SW 1271 (cell line): ENCODE measurements around the gene NEU1.
A peak's percentile ranks its signal among the peaks of the same experiment; 100 is the strongest.
"Not testable (repeated sequence)": the region's sequence is repeated elsewhere in the genome, so short reads cannot be mapped to it uniquely, and the experiment has no call there.

Source experiments
- DNase-seq, 2 experiments: peaks; one replicate each; lab custom pipeline; 2025; lab: John Stamatoyannopoulos, UW

The NEU1 gene

DNA sequence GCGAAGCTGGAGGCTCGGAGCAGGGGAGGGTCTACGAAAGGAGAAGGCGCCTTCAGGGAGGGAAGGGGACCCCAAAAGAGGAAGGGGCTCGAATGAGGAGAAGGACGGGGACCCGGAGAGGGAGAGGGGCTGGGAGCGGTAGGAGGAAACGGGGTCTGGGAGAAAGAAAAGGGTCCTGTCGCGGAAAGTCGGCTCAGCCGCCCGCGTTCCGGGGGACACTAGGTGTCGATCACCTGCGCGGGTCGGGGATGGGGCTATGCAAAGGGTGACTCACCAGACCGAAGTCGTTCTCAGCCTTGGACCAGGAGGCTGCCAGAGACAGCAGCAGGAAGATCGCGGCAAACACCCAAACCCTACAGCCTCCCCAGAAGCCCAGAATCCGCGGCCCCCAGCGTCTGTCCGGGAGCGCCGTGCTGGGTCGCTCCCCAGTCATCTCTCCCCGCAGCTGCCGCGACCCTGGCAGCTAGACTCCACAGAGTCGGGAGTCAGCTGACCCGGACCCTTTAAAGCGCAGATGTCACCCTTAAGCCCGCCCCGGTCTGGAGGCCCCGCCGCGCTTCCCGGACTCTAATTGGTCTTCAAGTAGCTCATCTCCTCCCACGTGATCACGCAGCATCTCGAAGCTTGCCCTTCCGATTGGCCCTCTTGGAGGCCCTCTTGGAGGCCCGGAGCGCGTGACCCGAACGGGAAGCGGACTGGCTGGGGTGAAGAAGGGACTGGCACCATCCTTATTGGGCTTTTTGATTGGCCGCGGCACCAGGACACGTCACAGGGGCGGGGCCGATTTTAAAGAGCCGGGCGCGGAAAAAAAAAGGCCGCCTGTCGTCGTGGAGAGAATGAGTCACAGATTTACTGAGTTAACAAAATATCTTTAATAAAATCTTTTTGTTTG, at the start of gene NEU1:
Gene NEU1 (minus strand): TSS at position 478 of the 892 bp plus-strand sequence. CDS start 45 bp downstream, at position 433.
- peak; percentile 100 for DNase-seq

DNA sequence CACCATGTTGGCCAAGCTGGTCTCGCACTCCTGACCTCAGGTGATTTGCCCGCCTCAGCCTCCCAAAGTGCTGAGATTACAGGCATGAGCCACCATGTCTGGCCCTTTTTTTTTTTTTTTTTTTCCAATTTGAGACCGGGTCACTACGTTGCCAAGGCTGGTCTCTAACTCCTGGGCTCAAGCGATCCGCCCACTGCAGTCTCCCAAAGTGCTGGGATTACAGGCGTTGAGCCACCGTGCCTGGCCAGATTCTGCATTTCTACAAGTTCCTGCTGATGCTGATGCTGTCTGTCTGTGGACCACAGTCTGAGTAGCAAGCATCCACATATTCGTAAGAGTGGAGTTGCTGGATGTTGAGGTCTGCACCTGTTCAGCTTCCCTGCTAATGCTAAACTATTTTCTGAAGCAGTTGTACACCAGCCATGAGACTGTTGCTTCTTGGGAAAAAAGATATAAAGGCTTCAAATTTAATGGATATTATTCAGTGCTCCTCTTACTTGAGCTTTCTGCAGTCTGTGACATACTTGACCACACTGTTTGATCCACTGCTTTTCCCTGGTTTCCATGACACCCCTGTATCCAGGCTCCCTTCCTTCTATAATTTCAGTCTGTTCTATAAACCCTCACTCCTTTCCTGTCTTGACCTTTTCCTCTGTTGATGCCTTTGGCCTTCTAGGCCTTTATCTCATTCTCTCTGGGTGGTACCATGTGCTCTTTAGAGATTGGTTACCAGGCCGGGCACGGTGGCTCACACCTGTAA, 49.4 kb upstream of the NEU1 start:
- DNase-seq, result no peak

DNA sequence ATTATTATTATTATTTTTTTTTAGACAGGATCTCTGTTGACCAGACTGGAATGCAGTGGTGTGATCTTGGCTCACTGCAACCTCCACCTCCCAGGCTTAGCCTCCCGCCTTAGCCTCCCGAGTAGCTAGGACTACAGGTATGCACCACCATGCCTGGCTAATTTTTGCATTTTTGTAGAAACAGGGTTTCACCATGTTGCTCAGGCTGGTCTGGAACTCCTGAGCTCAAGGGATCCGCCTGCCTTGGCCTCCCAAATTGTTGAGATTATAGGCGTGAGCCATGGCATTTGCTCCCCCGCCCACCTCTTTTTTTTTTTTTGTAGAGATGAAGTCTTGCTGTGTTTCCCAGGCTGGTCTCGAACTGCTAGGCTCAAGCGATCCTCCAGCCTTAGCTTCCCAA, 46.7 kb upstream of the NEU1 start:
- not testable (repeated sequence) for DNase-seq

DNA sequence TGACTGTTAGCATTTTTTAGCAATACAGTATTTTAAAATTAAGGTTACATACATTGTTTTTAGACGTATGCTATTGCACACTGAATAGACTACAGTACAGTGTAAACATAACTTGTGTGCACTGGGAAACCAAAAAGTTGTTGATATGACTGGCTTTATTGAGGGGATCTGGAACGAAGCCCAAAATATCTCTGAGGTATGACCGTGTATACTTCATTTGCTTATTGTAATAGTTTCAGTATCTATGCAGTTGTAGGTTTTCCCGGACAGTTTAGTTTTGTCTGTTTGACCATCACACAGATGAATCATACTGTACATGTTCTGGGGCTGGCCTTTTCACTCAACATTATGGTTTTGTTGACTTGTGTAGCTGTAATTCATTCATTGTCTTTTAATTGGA, 46.2 kb upstream of the NEU1 start:
- no peak for DNase-seq

DNA sequence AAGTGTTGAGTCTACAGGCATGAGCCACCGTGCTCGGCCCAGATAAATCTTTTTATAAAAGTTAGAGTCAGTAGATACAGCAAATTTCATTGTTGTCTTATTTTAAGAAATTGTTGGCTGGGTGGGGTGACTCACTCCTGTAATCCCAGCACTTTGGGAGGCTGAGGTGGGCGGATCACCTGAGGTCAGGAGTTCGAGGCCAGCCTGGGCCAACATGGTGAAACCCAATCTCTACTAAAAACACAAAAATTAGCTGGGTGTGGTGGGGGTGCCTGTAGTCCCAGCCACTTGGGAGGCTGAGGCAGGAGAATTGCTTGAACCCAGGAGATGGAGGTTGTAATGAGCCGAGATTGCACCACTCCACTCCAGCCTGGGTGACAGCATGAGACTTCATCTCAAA, 45.6 kb upstream of the NEU1 start:
- DNase-seq, result not testable (repeated sequence)

DNA sequence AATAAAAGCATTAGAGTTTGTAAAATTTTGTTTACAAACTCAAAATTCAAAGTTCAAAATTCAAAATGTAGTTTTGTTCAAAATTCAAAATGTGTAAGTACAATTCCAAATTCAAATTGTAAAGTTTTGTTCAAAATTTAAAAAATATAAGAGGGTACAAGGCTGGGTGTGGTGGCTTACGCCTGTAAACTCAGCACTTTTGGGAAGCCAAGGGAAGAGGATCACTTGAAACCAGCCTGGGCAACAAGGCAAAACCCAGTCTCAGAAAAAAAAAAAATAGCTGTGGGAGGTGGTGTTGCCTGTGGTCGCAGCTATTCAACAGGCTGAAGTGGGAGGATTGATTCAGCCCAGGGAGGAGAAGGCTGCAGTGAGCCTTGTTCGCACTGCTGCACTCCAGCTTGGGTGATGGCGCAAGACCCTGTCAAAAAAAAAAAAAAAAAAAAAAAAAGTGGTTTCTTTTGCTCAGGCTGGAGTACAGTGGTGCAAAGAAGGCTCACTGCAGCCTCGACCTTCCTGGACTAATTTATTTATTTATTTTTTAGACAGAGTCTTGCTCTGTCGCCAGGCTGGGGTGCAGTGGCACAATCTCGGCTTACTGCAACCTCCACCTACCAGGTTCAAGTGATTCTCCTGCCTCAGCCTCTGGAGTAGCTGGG, 44.7 kb upstream of the NEU1 start:
- DNase-seq, result no peak

DNA sequence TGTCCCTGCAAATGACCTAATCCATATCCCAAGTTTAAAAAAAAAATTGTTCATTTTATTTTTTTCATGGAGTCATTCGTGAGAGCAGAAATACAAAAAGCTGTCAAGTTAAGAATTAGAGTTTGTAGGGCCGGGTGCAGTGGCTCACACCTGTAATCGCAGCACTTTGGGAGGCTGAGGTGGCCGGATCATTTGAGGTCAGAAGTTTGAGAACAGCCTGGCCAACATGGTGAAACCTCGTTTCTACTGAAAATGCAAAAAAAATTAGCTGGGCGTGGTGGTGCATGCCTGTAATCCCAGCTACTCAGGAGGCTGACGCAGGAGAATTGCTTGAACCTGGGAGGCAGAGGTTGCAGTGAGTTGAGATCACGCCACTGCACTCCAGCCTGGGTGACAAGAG, 44.1 kb upstream of the NEU1 start:
- not testable (repeated sequence) for DNase-seq

DNA sequence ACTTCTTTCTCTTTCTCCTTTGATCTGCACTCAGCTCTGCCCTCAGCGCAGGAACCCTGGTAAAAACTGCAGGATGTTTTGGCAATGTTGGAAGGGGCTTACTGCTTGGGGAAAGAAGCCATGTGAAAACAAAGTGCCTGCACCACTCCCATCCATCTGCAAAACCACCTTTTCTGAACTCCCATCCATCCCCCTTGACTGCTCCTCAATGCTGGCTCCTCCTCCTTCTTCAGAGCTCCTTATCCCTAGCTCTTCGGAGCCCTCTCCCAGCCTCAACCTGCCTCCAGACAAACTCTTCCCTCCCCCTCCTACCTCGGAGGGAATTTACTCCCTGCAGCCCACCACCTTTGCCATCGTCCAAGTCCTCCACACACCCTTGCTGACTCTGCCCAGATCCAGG, 43.5 kb upstream of the NEU1 start:
- DNase-seq, result no peak

DNA sequence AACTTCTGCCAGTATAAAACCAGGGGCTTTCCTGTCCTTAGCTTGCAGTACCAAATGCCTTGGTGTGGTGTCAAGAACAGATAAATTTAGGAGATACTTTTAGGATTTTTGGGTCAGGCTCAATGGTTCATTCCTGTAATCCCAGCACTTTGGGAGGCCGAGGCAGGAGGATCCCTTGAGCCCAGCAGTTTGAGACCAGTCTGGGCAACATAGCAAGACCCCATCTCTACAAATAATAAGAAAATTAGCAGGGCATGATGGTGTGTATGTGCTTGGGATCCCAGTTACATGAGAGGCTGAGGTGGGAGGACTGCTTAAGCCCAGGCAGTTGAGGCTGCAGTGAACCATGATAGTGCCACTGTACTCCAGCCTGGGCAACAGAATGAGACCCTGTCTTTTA, 42.4 kb upstream of the NEU1 start:
- DNase-seq, result no peak

DNA sequence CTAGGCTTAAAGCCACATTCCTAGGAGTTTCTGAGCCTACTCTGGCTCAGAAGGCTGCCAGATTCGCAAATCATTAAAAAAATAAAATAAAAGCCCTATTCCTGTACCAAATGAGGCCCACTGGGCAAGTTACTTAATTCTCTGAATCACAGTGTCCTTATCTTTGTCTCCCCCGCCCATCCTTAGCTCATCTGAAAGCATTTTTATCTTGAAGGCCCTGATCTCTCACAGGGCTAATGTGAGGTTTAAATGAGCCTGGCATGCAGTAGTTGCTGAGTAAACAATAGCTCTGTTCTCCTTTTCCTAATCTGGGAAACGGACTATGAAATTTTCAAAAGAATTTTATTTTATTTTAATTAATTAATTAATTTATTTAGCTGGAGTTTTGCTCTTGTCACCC, 41.3 kb upstream of the NEU1 start:
- DNase-seq, result no peak

DNA sequence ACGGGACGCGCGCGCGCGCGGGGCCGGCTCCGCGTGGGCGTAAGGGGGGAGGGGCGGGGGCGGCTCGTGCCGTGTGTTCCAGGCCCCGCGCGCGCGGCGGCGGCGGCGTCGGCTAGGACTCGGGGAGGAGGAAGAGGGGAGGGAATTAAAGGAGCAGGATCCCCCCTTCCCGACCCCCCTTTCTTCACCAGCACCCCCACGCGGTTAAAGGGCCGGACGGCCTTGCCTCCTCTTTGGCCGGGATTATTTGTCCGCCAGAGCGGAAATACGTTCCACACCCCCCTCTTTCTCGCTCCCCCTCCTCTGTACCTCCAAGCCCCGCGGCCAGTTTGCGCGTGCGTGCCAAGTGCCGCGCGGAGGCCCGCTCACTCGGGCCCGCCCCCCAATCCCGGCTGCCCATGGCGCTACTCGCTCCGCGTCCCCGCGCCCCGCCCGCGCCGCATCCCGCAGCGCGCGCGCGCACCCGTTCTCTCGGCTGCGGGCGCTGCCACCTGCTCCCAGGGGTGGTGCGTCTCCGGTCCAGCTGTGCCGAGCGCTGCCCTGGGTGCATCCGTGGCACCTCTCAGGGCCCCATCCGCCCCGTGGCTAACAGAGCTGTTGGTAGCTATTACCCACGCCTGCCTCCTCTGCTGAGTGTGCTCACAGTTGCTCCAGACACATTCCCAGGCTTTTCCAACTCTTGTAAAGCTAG, 39.5 kb upstream of the NEU1 start, which contains the start of gene ZBTB12:
Gene ZBTB12 (minus strand): TSS at position 134 of the 691 bp plus-strand sequence. CDS start 781 bp downstream, outside the sequence.
- DNase-seq, result peak; percentile 81 to 92

DNA sequence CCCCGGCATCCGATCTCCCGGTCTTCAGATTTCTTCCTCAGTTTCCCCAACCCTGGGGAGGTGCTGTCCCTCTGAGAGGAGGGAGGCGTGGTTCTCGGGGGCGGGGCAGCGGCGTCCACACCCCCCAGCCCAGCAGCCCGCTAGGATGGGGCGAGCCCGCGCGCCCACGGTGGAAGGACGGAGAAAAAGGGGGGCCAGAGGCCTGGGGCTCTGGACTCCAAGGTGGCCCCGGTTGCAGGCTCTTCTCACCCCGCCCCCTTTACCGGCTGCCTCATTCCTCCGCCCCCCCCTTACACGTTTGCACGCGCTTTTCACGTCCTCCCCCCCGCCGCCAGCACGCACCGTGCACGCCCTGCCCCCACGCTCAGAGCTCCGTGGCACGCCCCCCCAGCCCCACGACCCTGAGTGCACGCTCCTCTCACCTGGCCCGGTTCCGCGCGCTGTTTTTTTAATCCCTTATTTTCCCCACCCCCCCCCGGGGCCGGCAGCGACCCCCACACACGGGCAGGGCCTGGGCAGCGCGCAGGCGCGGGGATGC, 38.9 kb upstream of the NEU1 start:
- DNase-seq, result peak; percentile 26 to 62

DNA sequence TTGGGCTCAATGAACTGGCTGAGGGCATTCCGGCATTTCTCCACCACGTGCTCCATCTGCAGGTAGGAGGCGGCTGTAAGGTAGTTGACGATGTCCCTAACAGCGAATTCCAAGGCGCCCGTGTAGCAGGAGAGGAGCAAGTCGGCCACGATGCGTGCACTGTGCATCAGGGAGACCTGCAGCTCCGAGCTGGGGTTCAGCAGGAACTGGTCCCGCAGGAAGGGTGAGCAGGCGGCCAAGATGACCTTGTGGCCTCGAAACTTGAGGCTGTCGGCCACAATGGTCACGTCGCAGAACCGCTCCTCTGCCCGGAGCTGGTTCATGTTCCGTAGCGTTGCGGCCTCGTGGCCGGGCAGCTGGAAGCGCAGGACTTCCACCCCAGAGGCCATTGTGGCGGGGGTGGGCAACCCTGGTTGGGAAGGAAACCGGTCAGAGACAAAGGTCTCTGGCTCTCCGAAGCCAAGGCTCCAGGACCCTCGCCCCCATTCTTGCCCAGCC, 38.3 kb upstream of the NEU1 start:
- no peak for DNase-seq

DNA sequence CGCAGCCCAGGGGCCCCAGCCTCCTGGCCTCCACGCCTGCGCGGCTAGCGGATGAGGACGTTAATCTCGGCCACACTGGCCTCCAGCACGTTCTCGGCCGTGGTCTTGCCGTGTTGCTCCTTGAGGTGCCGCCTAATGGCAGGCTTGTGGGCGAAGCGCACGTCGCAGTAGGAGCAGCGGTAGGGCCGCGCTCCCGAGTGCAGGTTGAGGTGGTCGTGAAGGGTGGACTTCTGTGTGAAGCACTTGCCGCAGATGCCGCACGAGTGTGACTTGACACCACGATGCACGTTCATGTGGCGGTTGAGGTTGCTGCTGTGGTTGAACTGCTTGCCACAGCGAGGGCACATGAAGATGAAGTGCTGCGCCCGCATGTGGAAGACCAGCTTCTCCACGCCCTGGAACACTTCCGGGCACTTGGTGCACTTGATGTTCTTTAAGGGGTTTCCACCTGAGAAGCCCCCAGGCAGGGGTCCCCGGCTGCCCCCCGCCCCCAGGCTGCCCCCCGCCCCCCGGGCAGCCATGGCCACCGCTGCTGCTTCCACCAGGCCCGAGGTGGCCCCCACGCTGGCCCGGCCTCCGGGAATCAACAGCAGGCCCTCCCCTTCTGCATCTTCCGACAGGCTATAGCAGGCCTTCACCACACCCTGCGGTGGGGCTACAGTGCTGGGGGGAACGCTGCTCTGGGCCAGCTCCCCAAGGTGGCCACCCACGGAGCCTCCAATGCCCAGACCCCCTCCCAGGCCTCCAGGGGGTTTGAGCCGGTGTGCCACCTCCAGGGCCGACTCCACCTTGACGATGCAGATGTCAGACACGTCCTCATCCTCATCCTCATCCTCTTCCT, 37.5 kb upstream of the NEU1 start:
- DNase-seq, result no peak

DNA sequence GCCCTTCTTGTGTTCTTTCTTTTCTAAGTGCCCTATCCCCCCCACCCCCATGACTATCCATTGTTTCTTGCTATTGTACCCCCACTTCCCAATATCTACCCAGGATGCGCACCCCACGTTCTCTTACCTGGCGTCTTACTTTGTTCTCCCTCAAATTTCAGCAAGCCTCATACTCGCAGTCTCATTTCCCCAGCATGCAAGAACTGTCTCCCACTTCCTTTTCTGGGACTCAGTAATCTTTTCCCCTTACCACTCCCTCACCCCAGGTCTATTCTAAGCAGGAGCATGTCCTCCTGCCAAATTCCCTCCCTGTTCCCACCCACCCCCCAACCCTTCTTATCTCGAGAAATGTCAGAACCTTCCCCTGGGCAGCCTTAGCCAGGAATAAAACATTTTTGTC, 36.6 kb upstream of the NEU1 start:
- DNase-seq, result no peak

DNA sequence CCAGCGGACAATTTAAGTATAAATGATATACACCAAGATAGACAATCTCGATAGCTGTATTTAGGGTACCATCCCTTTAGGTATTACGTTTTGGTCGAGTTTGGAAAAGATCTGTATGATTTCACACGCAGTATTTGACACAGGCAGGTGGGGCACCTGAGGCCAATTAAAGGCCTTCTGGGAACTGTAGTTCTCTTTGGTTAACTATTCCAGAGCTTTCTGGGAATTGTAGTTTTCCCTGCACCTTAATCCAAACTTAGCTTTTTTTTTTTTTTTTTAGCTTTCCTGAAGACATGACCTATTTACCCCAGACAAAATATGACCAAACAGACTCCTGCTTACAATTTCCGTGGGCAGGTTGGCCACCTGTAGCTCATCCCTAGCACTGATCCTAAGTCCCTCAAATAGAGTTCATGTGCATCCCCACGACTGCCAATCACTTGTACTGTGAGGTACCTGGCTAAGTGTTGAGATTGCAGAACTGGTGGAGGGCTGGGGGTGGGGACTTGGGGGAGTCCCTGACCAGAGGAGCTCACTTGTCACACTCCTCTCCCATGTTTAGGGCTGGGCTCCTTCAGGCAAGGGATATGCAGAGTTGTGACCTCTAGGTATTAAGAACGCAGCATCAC, 35.9 kb upstream of the NEU1 start:
- peak; percentile 53 to 79 for DNase-seq

DNA sequence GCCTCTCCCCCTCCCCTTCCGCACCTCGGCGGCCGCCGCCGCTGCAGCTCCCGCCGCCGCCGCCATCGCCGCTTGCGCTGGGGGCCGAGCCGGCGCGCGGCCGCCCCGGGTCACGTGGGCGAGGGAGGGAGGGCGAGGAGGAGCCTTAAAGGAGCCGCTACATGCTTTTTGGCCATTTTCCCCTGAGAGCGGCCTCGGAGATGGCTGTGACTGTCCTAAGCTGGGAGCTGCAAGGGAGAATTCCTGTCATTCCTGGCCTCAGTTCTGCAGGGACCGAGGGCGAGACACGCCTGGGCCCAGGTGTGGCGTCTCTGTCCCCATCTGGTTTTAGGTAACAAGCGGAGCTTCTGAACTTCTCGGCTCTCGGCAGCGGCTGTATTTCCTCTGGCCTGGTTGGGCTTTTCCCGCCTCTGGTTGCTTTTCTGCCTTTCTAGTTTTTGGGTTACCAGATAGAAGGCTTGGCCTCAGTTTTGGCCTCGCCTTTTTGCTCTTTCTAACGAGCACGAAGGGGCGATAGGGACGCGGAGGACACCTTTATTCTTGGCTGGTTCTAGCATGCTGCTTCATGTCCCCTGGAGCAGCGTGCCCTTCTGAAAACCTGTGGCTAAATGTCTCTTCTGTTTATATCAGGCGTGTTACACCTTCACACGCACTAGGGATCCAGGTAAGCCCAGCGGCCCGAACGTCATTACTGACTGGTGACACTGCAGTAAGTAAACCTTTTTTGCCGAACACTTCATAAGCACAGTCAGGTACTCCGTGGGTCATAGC, 35.2 kb upstream of the NEU1 start, which contains the start of gene EHMT2:
Gene EHMT2 (minus strand): TSS at position 87 of the 771 bp plus-strand sequence. CDS start 21 bp downstream, at position 66.
- peak; percentile 29 to 83 for DNase-seq

DNA sequence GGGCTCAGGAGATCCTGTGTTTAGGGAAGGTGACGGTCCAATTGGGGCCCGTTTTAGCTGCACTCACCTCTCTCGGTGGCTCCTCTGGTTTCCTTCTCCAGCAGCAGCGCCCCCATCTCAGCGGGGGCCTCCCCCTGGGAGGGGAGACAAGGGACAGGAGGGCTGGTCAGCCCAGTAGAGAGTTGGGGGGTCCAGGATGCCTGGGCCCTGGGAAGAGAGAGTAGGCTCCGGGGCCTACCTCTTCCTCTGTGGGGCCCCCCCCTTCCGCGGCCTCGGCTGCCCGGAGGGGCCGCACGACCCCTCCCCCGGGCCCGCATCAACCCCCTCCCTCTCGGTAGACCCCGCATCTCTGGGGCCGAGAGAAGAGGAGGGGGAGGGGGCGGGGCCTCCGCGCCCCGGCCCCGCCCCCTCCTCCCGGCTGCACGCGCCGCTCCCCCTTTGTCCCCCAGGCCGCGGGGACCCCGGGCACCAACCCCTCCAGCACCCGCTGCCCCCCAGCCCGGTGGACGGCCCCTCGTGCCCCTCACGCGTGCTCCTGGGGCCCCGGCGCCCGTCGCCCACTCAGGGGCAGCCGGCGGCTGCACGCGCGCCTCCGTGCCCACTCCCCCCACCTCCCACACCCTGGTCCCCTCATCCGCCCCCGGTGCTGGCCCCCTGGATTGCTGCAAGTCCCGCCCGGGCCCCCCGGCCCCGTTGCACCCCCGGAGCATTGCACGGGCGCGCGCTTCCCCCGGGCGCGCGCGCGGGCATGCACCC, 34.4 kb upstream of the NEU1 start:
- DNase-seq, result no peak
